Activated B cell treated with CpG ODN at 0.5 μM for 24 hours (primary cell): ENCODE data around the gene VPS26C. TPM values are rescaled to one million over a fixed set of nuclear protein-coding genes. Genes with fewer than 3 reads are reported as not detected.

ENCODE experiments used
- ATAC-seq: fragments of 200-7000 bp; cut with Tn5 transposase; one replicate; pipeline ENCODE4 v1.10.0; 2021; ENCODE audit warnings: low read depth, mild to moderate bottlenecking, moderate library complexity
- CTCF ChIA-PET: fragments of 350-600 bp; sonication (Branson Sonifier 250); formaldehyde crosslinking; loops from one replicate; lab custom pipeline; 2021; ENCODE audit warnings: antibody characterized with exemption; lab: Charles Lee
- POLR2A ChIA-PET: fragments of 350-600 bp; sonication (Branson Sonifier 250); formaldehyde crosslinking; loops from one replicate; lab custom pipeline; 2021; ENCODE audit warnings: antibody characterized with exemption; lab: Charles Lee
- DNase-seq: peaks from one replicate; pipeline ENCODE4 v3.0.0; 2022
- H3K27ac Mint-ChIP-seq: one replicate; pipeline ENCODE4 v1.8.0; 2020; ENCODE audit warnings: mixed read lengths
- H3K27me3 Mint-ChIP-seq: one replicate; pipeline ENCODE4 v1.8.0; 2021; ENCODE audit warnings: mixed read lengths
- H3K36me3 Mint-ChIP-seq: one replicate; pipeline ENCODE4 v1.8.0; 2021; ENCODE audit warnings: low read depth, mixed read lengths
- H3K4me1 Mint-ChIP-seq: one replicate; pipeline ENCODE4 v1.8.0; 2021; ENCODE audit warnings: mixed read lengths
- H3K4me3 Mint-ChIP-seq: one replicate; pipeline ENCODE4 v1.8.0; 2020; ENCODE audit warnings: mild to moderate bottlenecking, mixed read lengths
- H3K9me3 Mint-ChIP-seq: one replicate; pipeline ENCODE4 v1.8.0; 2020; ENCODE audit warnings: mixed read lengths
- CTCF ChIP-seq: fragments of 200-600 bp; IDR thresholded peaks from one replicate; pipeline ENCODE4 v1.8.0; 2022; ENCODE audit warnings: antibody characterized with exemption, mild to moderate bottlenecking
- intact Hi-C: fragments of 100-400 bp; cut with micrococcal nuclease; formaldehyde crosslinking; loops from one replicate; pipeline ENCODE4 v1.15.1; 2024
- total RNA-seq: library from RNA; stranded (reverse); gene quantifications from 2 replicates; pipeline ENCODE4 v1.2.3, GENCODE V29; 2022

Gene VPS26C
- total RNA-seq, 1 donor from 2014 or later: 45.2 TPM

GRCh38 chr21:37270576-37271365 is 3.6 kb upstream of the VPS26C start:
- H3K27ac Mint-ChIP-seq: no peak overlapping the region
- no peaks in the 10 kb centered on the region for H3K9me3 Mint-ChIP-seq
- H3K27me3 Mint-ChIP-seq: peaks cover 6% of the 10 kb centered on the region
- POLR2A ChIA-PET: interaction anchor here (1.2 kb wide), 1 partner anchor 96 kb away, joined by 3 read pairs; the partner anchor contains the start of gene DYRK1A
- TF ChIP-seq CTCF: no peak
- intact Hi-C loops: no loop called here
- peaks cover 6% of the 10 kb centered on the region for H3K36me3 Mint-ChIP-seq
- H3K4me3 Mint-ChIP-seq: no peak overlapping the region
- no peak for ATAC-seq
- H3K4me1 Mint-ChIP-seq: peaks cover 18% of the 10 kb centered on the region
- DNase-seq: no peak
- CTCF ChIA-PET: no interaction called here

GRCh38 chr21:37269481-37269880 is 2.3 kb upstream of the VPS26C start:
- Mint-ChIP-seq H3K4me1 (peaks cover 27% of the 10 kb centered on the region), H3K27ac (no peak overlapping the region), H3K9me3 (no peaks in the 10 kb centered on the region), H3K27me3 (peaks cover 6% of the 10 kb centered on the region), H3K4me3 (peak overlapping the region; percentile 4), H3K36me3 (peaks cover 13% of the 10 kb centered on the region)
- ATAC-seq (no peak), DNase-seq (no peak)
- intact Hi-C loops: loop anchor here (5.0 to 10.0 kb wide), 3 partner anchors 168 to 1202 kb away; partner anchors contain the start of gene DOP1B
- ChIA-PET CTCF (no interaction called here), POLR2A (interaction anchor here (1.2 kb wide), 1 partner anchor 97 kb away, joined by 3 read pairs; the partner anchor contains the start of gene DYRK1A)
- TF ChIP-seq CTCF: no peak

GRCh38 chr21:37268186-37268503 is 1.0 kb upstream of the VPS26C start:
- CTCF ChIA-PET: no interaction called here
- Mint-ChIP-seq H3K27ac (peak overlapping the region; percentile 97), H3K4me3 (peak overlapping the region; percentile 96), H3K36me3 (peaks cover 14% of the 10 kb centered on the region), H3K27me3 (peaks cover 6% of the 10 kb centered on the region), H3K9me3 (no peaks in the 10 kb centered on the region), H3K4me1 (peaks cover 29% of the 10 kb centered on the region)
- no peak for TF ChIP-seq CTCF
- intact Hi-C loops: loop anchor here (5.0 to 10.0 kb wide), 3 partner anchors 169 to 1201 kb away; partner anchors contain the start of gene DOP1B
- ATAC-seq (no peak), DNase-seq (no peak)
- POLR2A ChIA-PET: interaction anchor here (1.1 to 3.0 kb wide), 9 partner anchors 10 to 296 kb away, joined by 3 to 82 read pairs (median 20); partner anchors contain the start of gene DYRK1A

- Mint-ChIP-seq H3K27ac (peak overlapping the region; percentile 97), H3K27me3 (peaks cover 2% of the 10 kb centered on the region), H3K4me3 (peak overlapping the region; percentile 96), H3K36me3 (peaks cover 14% of the 10 kb centered on the region), H3K4me1 (peaks cover 29% of the 10 kb centered on the region), H3K9me3 (no peaks in the 10 kb centered on the region)
- DNase-seq (no peak), ATAC-seq (peak; percentile 4)
- POLR2A ChIA-PET: interaction anchor here (0.6 to 3.0 kb wide), 18 partner anchors 9 to 1917 kb away, joined by 3 to 82 read pairs (median 6); partner anchors contain the start of genes DYRK1A, PIGP and PSMG1
- CTCF ChIA-PET: interaction anchor here (1.0 to 1.3 kb wide), 3 partner anchors 10 to 230 kb away, joined by 3 to 4 read pairs (median 3); no protein-coding TSS in a partner anchor
- no peak for TF ChIP-seq CTCF
- intact Hi-C loops: loop anchor here (1.0 to 10.0 kb wide), 11 partner anchors 8 to 1199 kb away; partner anchors contain the start of genes DOP1B, DYRK1A, HLCS and PIGP
Measured at GRCh38 chr21:37266515-37267221, 466 bp downstream of the VPS26C start.
